Ishikawa (cell line): ENCODE data around the gene KCNQ5.

Experiments used
- CEBPB ChIP-seq: IDR thresholded peaks from 2 replicates; pipeline ENCODE4 v1.6.1; 2012
- CREB1 ChIP-seq: IDR thresholded peaks from 2 replicates; pipeline ENCODE4 v1.6.1; 2012; ENCODE audit warnings: low read depth
- EGR1 ChIP-seq: IDR thresholded peaks from 2 replicates; pipeline ENCODE4 v1.6.1; 2012
- EP300 ChIP-seq: IDR thresholded peaks from 2 replicates; pipeline ENCODE4 v1.6.1; 2012; ENCODE audit warnings: borderline replicate concordance
- FOXM1 ChIP-seq: IDR thresholded peaks from 2 replicates; pipeline ENCODE4 v1.6.1; 2012; ENCODE audit warnings: low read depth, borderline replicate concordance
- MAX ChIP-seq: IDR thresholded peaks from 2 replicates; pipeline ENCODE4 v1.6.1; 2012
- NFIC ChIP-seq: IDR thresholded peaks from 2 replicates; pipeline ENCODE4 v1.6.1; 2012
- RAD21 ChIP-seq: IDR thresholded peaks from 2 replicates; pipeline ENCODE4 v1.6.1; 2012; ENCODE audit warnings: low read depth
- REST ChIP-seq: IDR thresholded peaks from 2 replicates; pipeline ENCODE4 v1.6.1; 2012; ENCODE audit warnings: low read depth, mild to moderate bottlenecking
- TAF1 ChIP-seq: IDR thresholded peaks from 2 replicates; pipeline ENCODE4 v1.6.1; 2012; ENCODE audit warnings: low read depth, mild to moderate bottlenecking
- TCF12 ChIP-seq: IDR thresholded peaks from 2 replicates; pipeline ENCODE4 v1.6.1; 2012; ENCODE audit warnings: low read depth
- TEAD4 ChIP-seq: IDR thresholded peaks from 2 replicates; pipeline ENCODE4 v1.6.1; 2012
- USF1 ChIP-seq: IDR thresholded peaks from 2 replicates; pipeline ENCODE4 v1.6.1; 2012
- YY1 ChIP-seq: IDR thresholded peaks from 2 replicates; pipeline ENCODE4 v1.6.1; 2012; ENCODE audit warnings: low read depth
- ZBTB7A ChIP-seq: IDR thresholded peaks from 2 replicates; pipeline ENCODE4 v1.6.1; 2012; ENCODE audit warnings: low read depth

KCNQ5 gene

GRCh38 chr6:72703093-72703492 lies 81.2 kb downstream of the KCNQ5 start:
- TF ChIP-seq YY1 (no peak), MAX (no peak), RAD21 (no peak), NFIC (no peak)

GRCh38 chr6:72704979-72705378 lies 83.1 kb downstream of the KCNQ5 start:
- no peak for TF ChIP-seq YY1
- TF ChIP-seq FOXM1 = no peak
- TF ChIP-seq RAD21 = no peak
- TF ChIP-seq TAF1 = no peak
- TF ChIP-seq EP300 = no peak

- no peak for TF ChIP-seq REST
- no peak for TF ChIP-seq TEAD4
- no peak for TF ChIP-seq CREB1
- no peak for TF ChIP-seq MAX
- no peak for TF ChIP-seq TAF1
- TF ChIP-seq TCF12 = no peak
- no peak for TF ChIP-seq NFIC
- no peak for TF ChIP-seq CEBPB
- TF ChIP-seq ZBTB7A = no peak
- no peak for TF ChIP-seq EGR1
- TF ChIP-seq RAD21 = no peak
- TF ChIP-seq FOXM1 = no peak
- no peak for TF ChIP-seq USF1
- no peak for TF ChIP-seq EP300
- TF ChIP-seq YY1 = no peak
Observed at GRCh38 chr6:72709431-72709830, 87.6 kb downstream of the KCNQ5 start.

GRCh38 chr6:72711731-72712130 lies 89.9 kb downstream of the KCNQ5 start:
- TF ChIP-seq CEBPB = no peak
- TF ChIP-seq EGR1 = no peak
- TF ChIP-seq TAF1 = no peak
- TF ChIP-seq TCF12 = no peak
- TF ChIP-seq CREB1 = no peak

- TF ChIP-seq TEAD4 (no peak), ZBTB7A (no peak), CREB1 (no peak), YY1 (no peak), NFIC (no peak)
Observed at GRCh38 chr6:72712910-72713309, 91.0 kb downstream of the KCNQ5 start.

GRCh38 chr6:72715119-72715518 lies 93.3 kb downstream of the KCNQ5 start:
- no peak for TF ChIP-seq CREB1

GRCh38 chr6:72716916-72717315 lies 95.1 kb downstream of the KCNQ5 start:
- TF ChIP-seq USF1 = no peak
- no peak for TF ChIP-seq REST
- TF ChIP-seq EP300 = no peak
- TF ChIP-seq YY1 = no peak
- no peak for TF ChIP-seq TCF12
- TF ChIP-seq MAX = no peak
- TF ChIP-seq CREB1 = no peak
- TF ChIP-seq TEAD4 = no peak
